Stimulated activated CD8-positive, alpha-beta memory T cell treated with anti-CD3 and anti-CD28 coated beads, Interleukin-7, amount 100 ng/mL, for 4 hours (primary cell): Measurements from ENCODE around the gene OR51Q1.

Source experiments
- DNase-seq, 2 donors: peaks; one replicate each; pipeline ENCODE4 v3.0.0-alpha.2; 2020; ENCODE audit warnings: low read depth in 2 of 2

The OR51Q1 gene, protein sequence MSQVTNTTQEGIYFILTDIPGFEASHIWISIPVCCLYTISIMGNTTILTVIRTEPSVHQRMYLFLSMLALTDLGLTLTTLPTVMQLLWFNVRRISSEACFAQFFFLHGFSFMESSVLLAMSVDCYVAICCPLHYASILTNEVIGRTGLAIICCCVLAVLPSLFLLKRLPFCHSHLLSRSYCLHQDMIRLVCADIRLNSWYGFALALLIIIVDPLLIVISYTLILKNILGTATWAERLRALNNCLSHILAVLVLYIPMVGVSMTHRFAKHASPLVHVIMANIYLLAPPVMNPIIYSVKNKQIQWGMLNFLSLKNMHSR

DNA sequence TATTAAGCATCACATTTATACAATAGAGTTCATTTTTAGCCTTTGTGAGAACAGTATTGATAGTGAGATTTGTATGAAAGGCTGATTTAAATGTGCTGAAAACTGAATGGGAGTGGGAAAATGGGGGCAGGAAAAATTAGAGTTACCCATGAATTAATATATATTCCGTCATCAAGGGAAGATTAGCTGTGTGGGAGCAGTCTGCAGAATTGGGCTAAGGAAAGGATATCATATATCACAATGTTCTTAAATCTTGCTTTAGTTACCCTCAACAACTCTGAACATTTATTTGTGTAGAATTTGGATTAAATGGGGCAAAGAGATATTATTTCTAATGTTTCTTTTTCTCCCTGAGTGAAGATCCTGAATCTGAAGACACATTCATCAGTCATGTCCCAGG lies at the start of gene OR51Q1:
Gene OR51Q1, plus strand, starts transcription at position 301 of the 400 bp plus-strand sequence. Its CDS starts 90 bp downstream, at position 391.
- no peak for DNase-seq

DNA sequence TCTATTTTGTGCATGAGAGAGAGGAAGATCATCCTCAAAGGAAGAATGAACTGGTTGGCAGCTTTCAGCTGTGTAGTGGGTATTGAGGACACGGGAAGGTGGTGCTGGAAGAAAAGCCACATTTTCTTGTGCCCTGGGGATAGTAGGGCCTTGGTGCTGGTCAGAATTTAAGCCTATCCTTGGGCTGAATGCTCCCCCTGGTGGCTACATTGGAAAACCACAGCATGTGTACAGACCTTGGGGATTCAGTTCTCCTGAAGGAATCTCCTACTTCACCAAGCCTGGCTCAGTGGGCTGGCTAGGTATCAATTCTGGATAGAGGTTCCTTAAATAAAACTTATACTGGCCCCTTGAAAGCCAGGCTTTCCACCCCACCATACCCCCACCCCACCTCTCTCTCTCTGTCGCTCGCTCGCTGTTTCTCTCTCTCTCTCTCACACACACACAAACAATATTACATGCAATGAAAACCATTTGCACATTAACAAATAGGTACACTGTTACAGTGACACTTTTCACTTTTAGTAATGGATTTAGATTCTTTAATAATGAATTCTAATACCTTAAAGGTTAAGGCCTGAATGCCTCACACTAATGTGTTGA lies 41.1 kb upstream of the OR51Q1 start:
- no peak for DNase-seq

DNA sequence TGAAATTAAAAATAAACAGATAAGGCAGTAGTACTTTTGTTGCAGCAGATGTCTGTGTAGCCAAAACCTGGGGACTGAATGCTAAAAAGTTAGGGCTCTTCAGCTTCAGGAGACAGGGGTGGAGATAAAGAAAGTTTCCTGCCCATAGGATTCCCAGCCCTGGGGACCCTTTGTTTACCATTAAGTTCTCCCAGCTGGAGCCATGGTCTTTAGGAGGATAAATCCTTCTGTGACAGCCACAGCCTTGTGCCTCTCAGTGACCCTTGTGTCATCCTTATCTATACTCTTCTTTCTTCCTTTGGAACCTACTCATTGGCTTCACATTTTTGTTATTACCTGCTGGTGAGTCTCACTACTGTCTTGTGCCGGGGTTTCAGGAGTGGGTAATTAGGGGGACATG lies 38.3 kb upstream of the OR51Q1 start, which contains the start of gene OR51M1:
Gene OR51M1, plus strand, starts transcription at position 237 of the 400 bp plus-strand sequence. CDS start 5,587 bp downstream, outside the sequence.
- DNase-seq = no peak

DNA sequence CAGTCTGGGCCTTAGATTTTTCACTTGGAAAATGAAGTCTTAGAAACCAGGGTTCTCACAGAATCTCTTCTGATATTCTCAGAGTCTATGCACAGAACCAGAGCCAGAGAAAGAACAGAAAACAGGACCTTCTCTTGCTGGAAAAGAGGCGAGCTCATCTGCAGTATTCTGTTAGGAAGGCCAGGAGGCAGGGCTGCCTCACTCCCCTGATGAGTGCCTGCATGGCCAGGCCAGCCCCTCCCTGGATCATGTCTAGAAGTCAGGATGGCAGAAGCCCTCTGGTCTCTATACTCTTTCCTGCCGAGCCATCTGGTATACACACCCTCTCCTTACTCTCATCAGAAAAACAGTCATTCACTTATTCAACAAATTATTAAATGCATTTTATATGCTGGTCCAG lies 37.6 kb upstream of the OR51Q1 start:
- no peak for DNase-seq

DNA sequence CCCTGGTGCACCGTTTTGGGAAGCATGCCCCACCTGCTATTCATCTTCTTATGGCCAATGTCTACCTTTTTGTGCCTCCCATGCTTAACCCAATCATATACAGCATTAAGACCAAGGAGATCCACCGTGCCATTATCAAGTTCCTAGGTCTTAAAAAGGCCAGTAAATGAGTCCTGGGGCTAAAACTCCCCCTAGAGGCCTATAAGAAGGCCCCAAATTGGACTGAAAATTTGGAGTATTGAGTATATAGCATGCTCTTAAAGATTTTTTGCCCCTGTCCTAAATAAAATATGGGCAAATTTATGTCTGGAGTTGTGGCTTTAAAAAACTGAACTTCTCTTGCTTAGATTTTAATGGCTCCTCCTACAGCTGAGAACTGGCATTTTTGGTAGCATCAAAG lies 31.7 kb upstream of the OR51Q1 start:
- no peak for DNase-seq

DNA sequence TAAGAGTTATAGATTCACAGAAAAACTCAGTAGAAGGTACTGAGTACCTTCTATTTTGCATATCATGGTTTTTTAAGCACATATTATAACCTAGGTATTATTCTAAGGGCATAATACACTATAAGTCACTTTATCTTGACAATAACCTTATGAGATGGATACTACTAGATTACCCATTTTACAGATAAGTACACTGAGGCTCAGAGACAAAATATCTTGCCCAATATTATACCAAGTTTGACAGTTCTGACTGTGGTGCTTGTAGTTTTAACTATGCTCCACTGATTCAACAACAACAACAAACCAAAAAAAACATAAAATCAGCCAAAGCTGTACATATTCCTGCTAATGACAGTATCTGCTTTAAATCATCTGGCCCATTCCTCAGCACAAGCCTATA lies 27.8 kb upstream of the OR51Q1 start:
- DNase-seq = no peak

DNA sequence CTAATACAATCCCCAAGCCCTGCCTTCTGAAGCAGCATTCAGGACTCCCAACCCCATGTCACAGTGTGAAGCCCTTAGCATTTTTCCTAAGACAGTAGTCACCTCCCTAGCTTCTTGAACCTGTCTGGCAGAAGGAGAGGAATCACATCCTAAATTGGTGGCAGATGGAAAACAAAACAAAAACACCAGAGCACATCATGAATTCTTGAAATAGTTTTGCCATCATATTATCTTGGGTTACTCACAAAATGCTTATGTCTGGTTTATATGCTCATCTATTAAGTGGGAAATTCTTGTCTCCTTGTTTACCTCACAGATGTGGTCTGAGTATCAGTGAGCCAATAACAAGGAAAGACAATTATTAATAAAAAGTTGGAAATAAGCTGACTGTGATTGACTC lies 23.0 kb upstream of the OR51Q1 start:
- DNase-seq = no peak

DNA sequence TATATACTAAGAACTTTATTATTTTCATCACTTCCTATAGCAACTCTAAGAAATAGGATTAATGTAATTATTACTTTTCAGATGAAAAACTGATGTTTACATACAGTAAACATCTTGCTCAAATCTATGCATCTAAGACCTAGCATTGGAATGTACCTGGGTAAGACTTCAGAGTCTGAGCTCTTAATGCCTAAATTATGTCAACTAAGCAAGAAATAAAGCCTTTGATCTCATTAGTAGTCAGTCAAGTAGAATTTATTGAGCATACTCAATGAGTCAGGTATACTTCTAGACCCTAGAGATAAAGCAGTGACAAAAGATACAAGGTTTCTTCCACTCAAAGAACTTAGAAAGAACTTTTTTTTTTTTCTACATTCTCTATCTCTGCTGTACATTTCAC lies 16.7 kb upstream of the OR51Q1 start:
- no peak for DNase-seq

DNA sequence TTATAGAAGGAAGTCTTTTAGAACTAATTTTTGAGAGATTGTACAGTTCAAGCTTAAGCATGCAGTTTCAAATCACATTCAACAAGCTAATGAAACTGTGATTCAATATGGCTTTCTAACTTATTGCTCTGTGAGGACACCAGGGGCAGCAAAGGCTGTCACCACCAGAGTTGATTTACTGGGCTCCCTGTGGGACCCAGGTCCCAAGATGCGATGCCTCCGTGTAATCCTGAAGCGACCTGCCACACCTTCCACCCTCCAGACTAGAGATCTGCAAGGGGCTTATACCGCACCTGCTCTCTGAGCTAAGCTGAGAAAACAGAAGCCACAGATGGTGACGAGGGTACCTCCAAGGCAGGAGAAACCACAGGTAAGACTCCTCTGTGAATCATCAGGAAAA lies 918 bp upstream of the OR51Q1 start:
- DNase-seq = no peak

DNA sequence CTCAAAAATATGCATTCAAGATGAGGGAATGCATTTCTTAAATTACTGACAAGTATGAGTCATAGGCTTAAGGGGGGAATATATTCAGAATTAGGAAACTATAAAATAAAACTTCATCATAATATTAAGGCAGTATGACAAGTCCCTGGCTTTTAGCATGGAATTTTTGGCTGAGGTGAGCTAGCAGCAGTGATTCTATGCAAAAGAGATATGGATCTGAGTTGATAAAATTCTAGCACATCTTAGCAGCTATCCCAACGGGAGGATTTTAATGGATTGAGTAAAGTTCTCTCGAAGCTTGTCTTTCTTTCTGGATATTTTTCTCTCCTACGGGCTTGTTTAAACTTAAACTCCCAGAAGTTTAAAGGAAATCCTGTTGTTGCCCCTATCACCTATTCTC lies 1.2 kb downstream of the OR51Q1 start:
- no peak for DNase-seq

DNA sequence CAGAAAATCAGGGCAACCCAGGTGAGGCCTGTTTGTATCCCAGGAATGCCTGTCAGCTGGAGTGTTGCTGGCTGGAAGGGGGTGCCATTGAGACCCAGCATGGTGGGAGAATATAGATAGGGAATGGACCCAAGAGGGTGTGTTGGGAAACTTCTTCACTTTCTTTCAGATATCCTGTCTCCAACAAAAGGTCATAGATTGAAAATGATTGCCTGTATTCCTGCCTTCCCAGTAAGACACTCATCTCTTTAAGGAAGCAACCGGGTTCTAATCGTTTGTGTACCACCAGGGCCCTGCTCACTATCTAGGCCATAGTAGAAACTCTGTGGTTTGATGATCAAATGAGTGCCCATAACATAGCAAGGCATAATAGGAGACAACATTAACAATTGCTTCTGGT lies 19.5 kb downstream of the OR51Q1 start, which contains the start of gene OR51I1:
Gene OR51I1, minus strand, starts transcription at position 101 of the 400 bp plus-strand sequence. Its CDS starts 0 bp downstream, at position 101.
- no peak for DNase-seq

DNA sequence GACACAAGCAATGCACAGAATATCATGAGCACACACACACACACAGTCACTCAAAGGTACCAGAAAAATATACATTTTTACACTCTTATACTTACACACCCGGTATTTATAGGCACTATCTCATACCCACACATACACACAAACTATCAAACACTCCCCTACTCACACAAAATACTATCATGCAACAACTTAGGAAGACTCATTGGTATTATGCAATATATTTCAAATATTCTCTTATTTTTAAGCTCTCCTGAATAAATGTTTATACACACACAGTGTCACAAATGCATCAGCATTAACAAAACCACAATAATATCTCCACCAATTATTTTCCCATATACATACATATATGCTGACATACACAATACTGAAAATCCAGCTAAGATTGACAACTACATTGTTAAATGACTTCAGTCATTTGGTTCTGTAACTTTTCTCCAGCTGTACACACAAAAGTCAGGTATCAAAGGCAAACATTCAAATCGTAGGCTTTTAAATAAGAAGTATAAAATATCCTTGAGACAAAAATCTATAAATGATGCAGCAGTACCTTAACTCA lies 22.0 kb downstream of the OR51Q1 start:
- DNase-seq = no peak

DNA sequence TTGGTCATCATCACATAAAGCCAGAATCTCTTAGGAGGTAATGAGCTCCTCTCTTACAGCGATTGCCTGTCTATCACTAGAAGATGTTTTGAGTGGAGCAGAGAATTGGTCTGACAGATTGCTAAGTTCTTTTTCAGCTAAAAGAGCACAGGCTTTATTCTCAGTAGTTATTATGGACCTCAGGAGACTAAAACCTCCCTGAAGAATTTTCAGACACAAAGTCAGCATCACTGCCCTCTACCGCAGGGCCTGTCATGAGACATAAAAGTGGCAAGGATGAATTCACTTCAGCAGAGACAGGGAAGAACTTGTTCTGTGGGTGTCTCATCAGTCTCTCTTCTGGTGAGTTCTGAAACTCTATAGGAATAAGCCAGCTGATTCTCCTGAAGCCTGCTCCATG lies 27.1 kb downstream of the OR51Q1 start, which contains the start of gene OR51I2:
Gene OR51I2, plus strand, starts transcription at position 301 of the 400 bp plus-strand sequence. CDS start 4,166 bp downstream, outside the sequence.
- DNase-seq = no peak

DNA sequence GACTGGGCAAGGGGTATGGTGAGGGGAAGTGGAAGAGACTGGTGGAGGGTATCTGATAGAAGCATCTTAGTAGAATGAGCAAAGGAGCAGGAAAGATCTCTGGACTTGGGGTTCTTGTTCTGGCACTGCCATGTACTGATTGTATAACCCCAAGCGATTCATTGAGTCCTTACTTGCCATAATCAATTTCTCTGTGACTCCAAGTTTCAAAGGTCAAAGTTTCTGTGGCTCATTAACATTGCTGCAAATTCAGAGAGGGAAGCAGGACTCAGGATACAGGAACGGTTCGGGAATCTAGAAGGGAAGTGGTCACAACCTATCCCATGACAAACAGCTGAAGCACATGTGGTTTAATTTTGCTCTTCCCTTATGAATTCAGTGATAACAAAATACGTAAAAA lies 27.5 kb downstream of the OR51Q1 start:
- no peak for DNase-seq

DNA sequence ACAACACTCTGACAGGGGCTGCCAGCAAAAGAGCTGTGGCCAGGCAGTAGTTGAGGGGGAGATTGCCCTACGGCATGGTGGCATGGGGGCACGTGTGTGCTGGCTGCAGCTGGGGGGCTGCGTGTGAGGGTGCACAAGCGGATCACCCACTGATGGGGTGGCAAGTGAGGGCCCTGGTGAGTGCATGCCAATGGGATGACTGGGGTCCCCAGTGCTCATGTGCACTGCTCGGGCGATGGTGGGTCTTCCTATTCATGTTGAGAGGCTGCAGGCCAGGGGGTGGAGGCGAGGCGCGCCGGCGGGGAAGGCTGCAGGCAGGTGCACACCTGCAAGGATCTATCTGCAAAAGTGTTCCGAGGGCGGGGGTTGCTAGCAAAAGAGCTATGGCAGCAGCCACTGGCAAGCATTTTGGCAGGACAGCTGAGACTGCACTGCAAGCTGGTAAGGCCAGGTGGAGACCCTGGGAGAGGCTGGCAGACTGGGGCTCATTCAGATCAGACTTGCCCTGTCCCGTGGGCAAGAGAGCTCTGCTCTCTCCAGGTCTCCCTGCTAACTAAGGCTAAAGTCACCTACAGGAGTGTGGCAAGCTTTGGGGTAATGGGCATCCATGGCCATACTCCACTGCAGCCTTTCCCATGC lies 39.2 kb downstream of the OR51Q1 start:
- no peak for DNase-seq

DNA sequence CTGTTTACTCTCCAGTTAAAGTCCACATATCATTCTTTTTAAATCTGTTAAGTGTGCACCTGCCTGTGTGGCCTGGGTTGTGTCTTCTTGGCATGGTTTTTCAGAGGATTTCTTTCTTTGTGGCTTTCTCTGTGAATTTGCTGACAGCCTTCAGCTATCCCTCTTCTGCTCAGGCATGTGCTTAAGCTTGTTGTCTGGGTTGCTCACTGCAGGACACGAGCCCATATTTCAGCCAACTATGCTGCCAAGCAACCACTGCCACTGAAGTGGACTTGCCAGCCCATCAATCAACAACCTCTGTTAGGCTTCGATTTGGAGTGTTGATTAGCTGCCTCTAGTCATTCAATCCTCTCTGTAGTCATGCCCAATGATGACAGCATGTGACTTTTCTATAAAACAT lies 45.6 kb downstream of the OR51Q1 start:
- DNase-seq = no peak
